GM13977 (cell line): ENCODE data around the gene ZER1.

Source experiments
- DNase-seq: peaks from one replicate; pipeline ENCODE4 v3.0.0; 2012; ENCODE audit warnings: low spot score
- in situ Hi-C: fragments of 300-500 bp; cut with MboI; formaldehyde crosslinking; loops from one replicate; pipeline ENCODE4 v1.12.0; 2022; ENCODE audit warnings: low sequenced_read_pairs, low pct_unique_long_range_greater_than_20kb, mixed read lengths, inconsistent platforms; ENCODE audit not compliant: unreplicated experiment
- TF ChIP-seq, protein P1 (sequence below): IDR thresholded peaks from 2 replicates; pipeline ENCODE4 v1.5.1; 2012; ENCODE audit warnings: mild to moderate bottlenecking, control low read depth; ENCODE audit not compliant: insufficient read depth; ENCODE audit errors: extremely low read depth, missing control alignments

ZER1 gene

GRCh38 chr9:128683340-128684064 lies 88.2 kb downstream of the ZER1 start:
- in situ Hi-C loops = no loop called here
- DNase-seq = peak; percentile 43
- TF ChIP-seq, protein P1, sequence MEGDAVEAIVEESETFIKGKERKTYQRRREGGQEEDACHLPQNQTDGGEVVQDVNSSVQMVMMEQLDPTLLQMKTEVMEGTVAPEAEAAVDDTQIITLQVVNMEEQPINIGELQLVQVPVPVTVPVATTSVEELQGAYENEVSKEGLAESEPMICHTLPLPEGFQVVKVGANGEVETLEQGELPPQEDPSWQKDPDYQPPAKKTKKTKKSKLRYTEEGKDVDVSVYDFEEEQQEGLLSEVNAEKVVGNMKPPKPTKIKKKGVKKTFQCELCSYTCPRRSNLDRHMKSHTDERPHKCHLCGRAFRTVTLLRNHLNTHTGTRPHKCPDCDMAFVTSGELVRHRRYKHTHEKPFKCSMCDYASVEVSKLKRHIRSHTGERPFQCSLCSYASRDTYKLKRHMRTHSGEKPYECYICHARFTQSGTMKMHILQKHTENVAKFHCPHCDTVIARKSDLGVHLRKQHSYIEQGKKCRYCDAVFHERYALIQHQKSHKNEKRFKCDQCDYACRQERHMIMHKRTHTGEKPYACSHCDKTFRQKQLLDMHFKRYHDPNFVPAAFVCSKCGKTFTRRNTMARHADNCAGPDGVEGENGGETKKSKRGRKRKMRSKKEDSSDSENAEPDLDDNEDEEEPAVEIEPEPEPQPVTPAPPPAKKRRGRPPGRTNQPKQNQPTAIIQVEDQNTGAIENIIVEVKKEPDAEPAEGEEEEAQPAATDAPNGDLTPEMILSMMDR = no peak
